Neural cell (in vitro differentiated cells): ENCODE measurements around the gene CYP11A1. TPM values are rescaled to one million over a fixed set of nuclear protein-coding genes. Genes with fewer than 3 reads are reported as not detected.

Experiments used
- H2AFZ ChIP-seq: fragments of 200-600, 300-800 bp; sonication (generic), shearing (Covaris generic); 2 replicates; pipeline ENCODE4 v1.6.0; 2014; ENCODE audit warnings: low read depth, mild to moderate bottlenecking, antibody characterized with exemption, low read length, moderate library complexity
- H3F3A ChIP-seq: fragments of 200-600 bp; shearing (Covaris generic); 2 replicates; pipeline ENCODE4 v1.6.1; 2016; ENCODE audit warnings: mild to moderate bottlenecking, moderate library complexity, mixed read lengths, antibody characterized with exemption, low read length; ENCODE audit not compliant: insufficient read depth, poor library complexity, severe bottlenecking
- H3K27ac ChIP-seq: fragments of 200-600, 300-800 bp; sonication (generic), shearing (Covaris generic); 2 replicates; pipeline ENCODE4 v1.5.1; 2014; ENCODE audit warnings: mild to moderate bottlenecking, low read length, moderate library complexity
- H3K27me3 ChIP-seq: fragments of 300-800, 200-600 bp; sonication (generic), shearing (Covaris generic); 2 replicates; pipeline ENCODE4 v1.6.0; 2014; ENCODE audit warnings: mild to moderate bottlenecking, low read depth, low read length, moderate library complexity; ENCODE audit not compliant: insufficient read depth
- H3K36me3 ChIP-seq: fragments of 300-800, 200-600 bp; sonication (generic), shearing (Covaris generic); 2 replicates; pipeline ENCODE4 v1.5.1; 2014; ENCODE audit warnings: mild to moderate bottlenecking, antibody characterized with exemption, low read length, moderate library complexity; ENCODE audit not compliant: insufficient read depth
- H3K4me2 ChIP-seq: fragments of 300-800, 200-600 bp; sonication (generic), shearing (Covaris generic); 2 replicates; pipeline ENCODE4 v1.6.0; 2014; ENCODE audit warnings: mild to moderate bottlenecking, low read length
- H3K4me3 ChIP-seq: fragments of 300-800, 200-600 bp; sonication (generic), shearing (Covaris generic); 2 replicates; pipeline ENCODE4 v1.5.1; 2014; ENCODE audit warnings: mild to moderate bottlenecking, low read length, moderate library complexity
- H3K79me2 ChIP-seq: fragments of 200-600 bp; shearing (Covaris generic); replicated peaks from 2 replicates; pipeline ENCODE4 v1.6.0; 2014; ENCODE audit warnings: mild to moderate bottlenecking, low read length, moderate library complexity; ENCODE audit not compliant: insufficient read depth
- H3K9ac ChIP-seq: fragments of 300-800, 200-600 bp; sonication (generic), shearing (Covaris generic); 2 replicates; pipeline ENCODE4 v1.6.1; 2016; ENCODE audit warnings: mild to moderate bottlenecking, low read length, mixed read lengths
- H3K9me2 ChIP-seq: fragments of 200-600 bp; shearing (Covaris generic); 2 replicates; pipeline ENCODE4 v1.6.1; 2016; ENCODE audit warnings: mild to moderate bottlenecking, low read length, mixed read lengths; ENCODE audit not compliant: insufficient read depth
- H3K9me3 ChIP-seq: fragments of 200-600, 300-800 bp; sonication (generic), shearing (Covaris generic); 2 replicates; pipeline ENCODE4 v1.6.1; 2016; ENCODE audit warnings: mild to moderate bottlenecking, mixed run types, low read length, moderate library complexity, mixed read lengths
- H4K20me1 ChIP-seq: fragments of 200-600 bp; shearing (Covaris generic); 2 replicates; pipeline ENCODE4 v1.6.1; 2016; ENCODE audit warnings: mild to moderate bottlenecking, mixed run types; ENCODE audit not compliant: insufficient read depth
- EZH2 ChIP-seq: fragments of 200-600, 300-800 bp; shearing (Covaris generic), sonication (generic); IDR thresholded peaks from 2 replicates; pipeline ENCODE4 v1.6.1; 2014; ENCODE audit warnings: antibody characterized with exemption, low read length, borderline replicate concordance, mild to moderate bottlenecking; ENCODE audit not compliant: insufficient read depth, poor library complexity, severe bottlenecking
- MXI1 ChIP-seq: fragments of 450-650 bp; conservative IDR thresholded peaks from 2 replicates; pipeline ENCODE4 v1.6.1; 2014; ENCODE audit warnings: antibody characterized with exemption, mild to moderate bottlenecking; ENCODE audit not compliant: poor library complexity, severe bottlenecking
- POLR2AphosphoS5 ChIP-seq: IDR thresholded peaks from 2 replicates; pipeline ENCODE4 v1.6.1; 2012
- RAD21 ChIP-seq: fragments of 450-650 bp; conservative IDR thresholded peaks from 2 replicates; pipeline ENCODE4 v1.6.1; 2014; ENCODE audit warnings: antibody characterized with exemption, mild to moderate bottlenecking, moderate library complexity
- REST ChIP-seq: IDR thresholded peaks from 2 replicates; pipeline ENCODE4 v1.6.1; 2012; ENCODE audit warnings: borderline replicate concordance
- SMC3 ChIP-seq: fragments of 450-650 bp; conservative IDR thresholded peaks from 2 replicates; pipeline ENCODE4 v1.6.1; 2014; ENCODE audit warnings: antibody characterized with exemption, mild to moderate bottlenecking, moderate library complexity; ENCODE audit not compliant: poor library complexity
- TAF1 ChIP-seq: IDR thresholded peaks from 2 replicates; pipeline ENCODE4 v1.6.1; 2012; ENCODE audit warnings: low read depth
- polyA plus RNA-seq: library from polyadenylated mRNA; depleted of rRNA; stranded (reverse); fragments of >200 nt; gene quantifications from 2 replicates; pipeline ENCODE4 v1.2.3, GENCODE V29; 2014

Gene CYP11A1
- polyA plus RNA-seq, 1 donor from 2014 or later, result not detected

- H3K4me2 ChIP-seq, result no peak overlapping the region
- H3K79me2 ChIP-seq, result no peaks in the 10 kb centered on the region
- no peaks in the 10 kb centered on the region for H3K9me2 ChIP-seq
- no peaks in the 10 kb centered on the region for H4K20me1 ChIP-seq
- H3K36me3 ChIP-seq, result no peaks in the 10 kb centered on the region
- TF ChIP-seq EZH2 (no peak), RAD21 (no peak)
- H3K9me3 ChIP-seq, result no peaks in the 10 kb centered on the region
- no peak overlapping the region for H2AFZ ChIP-seq
- no peak overlapping the region for H3K9ac ChIP-seq
- H3F3A ChIP-seq, result no peaks in the 10 kb centered on the region
- no peaks in the 10 kb centered on the region for H3K27me3 ChIP-seq
- no peak overlapping the region for H3K4me3 ChIP-seq
- H3K27ac ChIP-seq, result no peak overlapping the region
Observed at GRCh38 chr15:74381481-74381880, 14.0 kb upstream of the CYP11A1 start.

GRCh38 chr15:74381190-74381453 is 13.7 kb upstream of the CYP11A1 start:
- Histone ChIP-seq H3K9ac (no peak overlapping the region), H4K20me1 (no peaks in the 10 kb centered on the region), H3K79me2 (no peaks in the 10 kb centered on the region), H3K4me2 (no peak overlapping the region), H3K9me3 (no peaks in the 10 kb centered on the region), H3K9me2 (no peaks in the 10 kb centered on the region), H3K27ac (no peak overlapping the region), H3F3A (no peaks in the 10 kb centered on the region), H3K4me3 (no peak overlapping the region), H3K27me3 (no peaks in the 10 kb centered on the region), H2AFZ (no peak overlapping the region), H3K36me3 (no peaks in the 10 kb centered on the region)
- TF ChIP-seq REST (no peak), SMC3 (no peak), MXI1 (no peak), TAF1 (no peak), EZH2 (no peak), POLR2AphosphoS5 (no peak)

GRCh38 chr15:74380361-74381189 is 13.1 kb upstream of the CYP11A1 start:
- H3K9me2 ChIP-seq, result no peaks in the 10 kb centered on the region
- no peaks in the 10 kb centered on the region for H3K27me3 ChIP-seq
- no peak overlapping the region for H2AFZ ChIP-seq
- no peaks in the 10 kb centered on the region for H3K79me2 ChIP-seq
- H3F3A ChIP-seq, result no peaks in the 10 kb centered on the region
- no peak overlapping the region for H3K27ac ChIP-seq
- no peak for TF ChIP-seq POLR2AphosphoS5
- TF ChIP-seq RAD21, result no peak
- no peak for TF ChIP-seq TAF1
- no peak overlapping the region for H3K4me3 ChIP-seq
- H3K9ac ChIP-seq, result no peak overlapping the region
- H3K9me3 ChIP-seq, result no peaks in the 10 kb centered on the region
- H3K36me3 ChIP-seq, result no peaks in the 10 kb centered on the region
- no peaks in the 10 kb centered on the region for H4K20me1 ChIP-seq
- H3K4me2 ChIP-seq, result no peak overlapping the region
